ENCODE measurements around the gene C19orf18. TPM values are rescaled to one million over a fixed set of nuclear protein-coding genes. Genes with fewer than 3 reads are reported as not detected.
"Not testable (repeated sequence)": the region's sequence is repeated elsewhere in the genome, so short reads cannot be mapped to it uniquely, and the experiment has no call there.

Gene C19orf18
- total RNA-seq, 1 donor from 2014 or later = 1.2 TPM

DNA sequence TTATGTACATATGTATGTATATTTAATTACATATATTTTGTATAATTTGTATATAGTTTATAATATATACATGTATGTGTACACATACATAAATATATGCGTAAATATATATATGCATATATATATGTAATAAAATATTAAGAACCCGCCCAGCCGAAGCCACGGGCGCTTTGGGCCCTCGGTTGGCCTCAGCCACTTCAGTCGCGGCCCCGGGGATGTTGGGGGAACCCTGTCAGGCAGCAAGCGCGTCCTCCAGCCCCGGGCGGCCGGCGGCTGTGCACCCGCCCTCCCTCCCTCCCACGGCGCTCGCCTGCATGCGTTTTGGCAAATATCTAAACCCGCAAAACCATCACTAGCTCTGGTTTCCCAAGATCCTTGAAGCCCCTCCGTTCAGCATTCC is 36.2 kb upstream of the C19orf18 start:
- TF ChIP-seq, protein P1, sequence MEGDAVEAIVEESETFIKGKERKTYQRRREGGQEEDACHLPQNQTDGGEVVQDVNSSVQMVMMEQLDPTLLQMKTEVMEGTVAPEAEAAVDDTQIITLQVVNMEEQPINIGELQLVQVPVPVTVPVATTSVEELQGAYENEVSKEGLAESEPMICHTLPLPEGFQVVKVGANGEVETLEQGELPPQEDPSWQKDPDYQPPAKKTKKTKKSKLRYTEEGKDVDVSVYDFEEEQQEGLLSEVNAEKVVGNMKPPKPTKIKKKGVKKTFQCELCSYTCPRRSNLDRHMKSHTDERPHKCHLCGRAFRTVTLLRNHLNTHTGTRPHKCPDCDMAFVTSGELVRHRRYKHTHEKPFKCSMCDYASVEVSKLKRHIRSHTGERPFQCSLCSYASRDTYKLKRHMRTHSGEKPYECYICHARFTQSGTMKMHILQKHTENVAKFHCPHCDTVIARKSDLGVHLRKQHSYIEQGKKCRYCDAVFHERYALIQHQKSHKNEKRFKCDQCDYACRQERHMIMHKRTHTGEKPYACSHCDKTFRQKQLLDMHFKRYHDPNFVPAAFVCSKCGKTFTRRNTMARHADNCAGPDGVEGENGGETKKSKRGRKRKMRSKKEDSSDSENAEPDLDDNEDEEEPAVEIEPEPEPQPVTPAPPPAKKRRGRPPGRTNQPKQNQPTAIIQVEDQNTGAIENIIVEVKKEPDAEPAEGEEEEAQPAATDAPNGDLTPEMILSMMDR (conservative IDR thresholded peaks at IDR 0.05) = no peak
- Mint-ChIP-seq H3K4me3 (peak overlapping the region; percentile 62), H3K9me3 (peaks cover 28% of the 10 kb centered on the region), H3K36me3 (ENCODE audit: low read depth) (peaks cover 61% of the 10 kb centered on the region), H3K4me1 (no peaks in the 10 kb centered on the region), H3K27me3 (ENCODE audit: low read depth) (no peaks in the 10 kb centered on the region), H3K27ac (ENCODE audit: unreplicated experiment) (no peak overlapping the region)
- no peak for DNase-seq (ENCODE audit: low read depth, low spot score)

DNA sequence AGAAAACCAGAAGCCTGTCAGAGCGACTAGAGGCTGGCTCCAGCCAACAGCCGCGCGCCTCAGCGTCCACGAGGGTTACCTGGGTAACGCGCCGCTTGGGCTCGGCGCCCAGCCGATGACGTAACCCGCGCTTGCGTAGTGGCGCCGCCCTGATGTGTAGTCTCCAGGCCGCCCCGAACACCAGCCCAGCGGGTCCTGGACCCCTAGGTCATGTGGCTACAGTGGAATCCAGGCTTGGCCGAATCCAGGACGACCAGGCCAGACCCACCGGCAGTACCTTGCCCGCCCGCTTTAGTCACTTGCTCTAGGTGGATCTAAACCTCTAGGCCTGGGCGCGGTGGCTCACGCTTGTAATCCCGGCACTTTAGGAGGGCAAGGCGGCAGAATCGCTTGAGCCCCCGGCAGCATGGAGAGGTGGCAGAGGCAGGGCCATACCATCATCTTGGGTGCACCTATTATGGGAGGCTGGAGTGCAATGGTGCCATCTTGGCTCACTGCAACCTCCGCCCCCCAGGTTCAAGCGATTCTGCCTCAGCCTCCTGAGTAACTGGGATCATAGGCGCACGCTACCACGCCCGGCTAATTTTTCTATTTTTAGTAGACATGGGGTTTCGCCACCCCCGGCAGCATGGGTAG is 35.5 kb upstream of the C19orf18 start:
- peaks cover 32% of the 10 kb centered on the region for H3K9me3 Mint-ChIP-seq
- no peak for DNase-seq (ENCODE audit: low read depth, low spot score)
- H3K36me3 Mint-ChIP-seq (ENCODE audit: low read depth) = peaks cover 64% of the 10 kb centered on the region
- no peaks in the 10 kb centered on the region for H3K27me3 Mint-ChIP-seq (ENCODE audit: low read depth)
- TF ChIP-seq, protein P1 (conservative IDR thresholded peaks at IDR 0.05) = no peak
- H3K27ac Mint-ChIP-seq (ENCODE audit: unreplicated experiment) = no peak overlapping the region
- no peak overlapping the region for H3K4me3 Mint-ChIP-seq
- peaks cover under 1% of the 10 kb centered on the region for H3K4me1 Mint-ChIP-seq

DNA sequence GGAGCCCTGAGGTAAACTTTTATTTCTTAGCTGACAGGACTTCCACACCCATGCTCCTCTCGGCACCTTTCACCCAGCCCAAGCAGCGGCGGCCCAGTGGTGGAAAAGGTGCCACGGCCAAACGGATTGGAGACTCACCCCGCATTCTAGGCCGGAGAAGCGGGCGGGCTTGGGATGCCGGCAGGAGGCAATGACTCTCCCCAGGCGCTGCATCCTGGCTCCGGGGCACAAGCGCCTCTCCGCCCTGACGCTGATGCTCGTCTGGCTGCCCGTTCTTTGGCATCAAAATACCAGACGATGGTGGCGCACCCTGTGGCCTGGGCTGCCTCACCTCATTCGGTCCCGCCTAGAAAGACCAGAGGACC is 34.9 kb upstream of the C19orf18 start:
- TF ChIP-seq, protein P1 (conservative IDR thresholded peaks at IDR 0.05) = no peak
- Mint-ChIP-seq H3K4me3 (no peak overlapping the region), H3K27me3 (ENCODE audit: low read depth) (peaks cover 4% of the 10 kb centered on the region), H3K27ac (ENCODE audit: unreplicated experiment) (no peak overlapping the region), H3K4me1 (peaks cover 4% of the 10 kb centered on the region), H3K36me3 (ENCODE audit: low read depth) (peaks cover 69% of the 10 kb centered on the region), H3K9me3 (peaks cover 37% of the 10 kb centered on the region)
- no peak for DNase-seq (ENCODE audit: low read depth, low spot score)

DNA sequence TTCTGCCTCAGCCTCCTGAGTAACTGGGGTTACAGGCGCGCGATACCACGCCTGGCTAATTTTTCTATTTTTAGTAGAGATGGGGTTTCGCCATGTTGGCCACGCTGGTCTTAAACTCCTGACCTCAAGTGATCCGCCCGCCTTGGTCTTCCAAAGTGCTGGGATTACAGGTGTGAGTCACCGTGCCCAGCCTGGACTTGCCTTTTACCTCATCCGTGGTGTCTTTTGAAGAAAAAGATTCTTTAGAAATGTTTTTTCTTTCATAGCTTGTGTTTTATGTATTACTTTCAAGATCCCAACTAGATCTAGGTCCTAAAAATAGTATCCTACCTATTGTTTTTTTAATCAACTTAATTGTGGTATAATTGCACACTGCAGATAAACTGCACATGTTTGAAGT is 34.5 kb upstream of the C19orf18 start:
- H3K4me3 Mint-ChIP-seq; DNase-seq (ENCODE audit: low read depth, low spot score); H3K4me1 Mint-ChIP-seq; H3K27me3 Mint-ChIP-seq (ENCODE audit: low read depth); H3K27ac Mint-ChIP-seq (ENCODE audit: unreplicated experiment): not testable (repeated sequence)
- H3K9me3 Mint-ChIP-seq = peaks cover 39% of the 10 kb centered on the region
- H3K36me3 Mint-ChIP-seq (ENCODE audit: low read depth) = peaks cover 73% of the 10 kb centered on the region

DNA sequence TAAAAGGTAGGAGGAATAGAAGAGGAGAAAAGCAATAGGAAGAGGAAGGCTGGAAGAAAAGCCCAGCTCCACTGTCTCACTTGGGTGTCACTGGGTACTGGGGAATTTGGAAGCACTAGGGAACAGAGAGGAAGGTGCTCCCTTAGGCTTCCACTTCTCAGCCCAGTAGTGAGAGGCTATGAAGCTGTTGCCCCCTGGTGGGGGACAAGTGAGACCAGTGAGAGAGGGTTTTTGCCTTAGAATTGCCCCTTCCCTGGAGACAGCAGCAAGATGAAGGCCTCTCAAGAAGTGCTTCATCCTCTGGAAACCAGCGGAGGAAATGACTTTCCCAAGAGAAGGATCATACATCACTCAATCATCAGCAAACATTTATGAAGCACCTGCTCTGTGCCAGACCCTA is 33.0 kb upstream of the C19orf18 start:
- DNase-seq (ENCODE audit: low read depth, low spot score) = no peak
- H3K9me3 Mint-ChIP-seq = peaks cover 33% of the 10 kb centered on the region
- peak overlapping the region; percentile 62 for H3K4me3 Mint-ChIP-seq
- H3K27me3 Mint-ChIP-seq (ENCODE audit: low read depth) = peaks cover 4% of the 10 kb centered on the region
- TF ChIP-seq, protein P1 (conservative IDR thresholded peaks at IDR 0.05) = no peak
- peaks cover 70% of the 10 kb centered on the region for H3K36me3 Mint-ChIP-seq (ENCODE audit: low read depth)
- no peak overlapping the region for H3K27ac Mint-ChIP-seq (ENCODE audit: unreplicated experiment)
- H3K4me1 Mint-ChIP-seq = peaks cover 7% of the 10 kb centered on the region

GRCh38 chr19:58003174-58003828 is 29.0 kb upstream of the C19orf18 start:
- Mint-ChIP-seq H3K4me3 (peak overlapping the region; percentile 91), H3K4me1 (peaks cover 19% of the 10 kb centered on the region), H3K36me3 (ENCODE audit: low read depth) (peaks cover 88% of the 10 kb centered on the region), H3K27ac (ENCODE audit: unreplicated experiment) (peak overlapping the region; percentile 27), H3K9me3 (peaks cover 32% of the 10 kb centered on the region), H3K27me3 (ENCODE audit: low read depth) (peaks cover 4% of the 10 kb centered on the region)
- TF ChIP-seq, protein P1 (conservative IDR thresholded peaks at IDR 0.05) = no peak
- DNase-seq (ENCODE audit: low read depth, low spot score) = no peak

All from neural crest cell (in vitro differentiated cells).